Stimulated activated CD4-positive, alpha-beta T cell treated with anti-CD3 and anti-CD28 coated beads, Interleukin-12 subunit alpha, Interleukin-12 subunit beta, amount 100 ng/mL, for 48 hours (primary cell): ENCODE measurements around the gene GATA5.
"Not testable (repeated sequence)": the region's sequence is repeated elsewhere in the genome, so short reads cannot be mapped to it uniquely, and the experiment has no call there.

Source experiments
- DNase-seq, 3 donors: peaks; one replicate each; pipeline ENCODE4 v3.0.0-alpha.2; 2020; ENCODE audit warnings: low read depth in 2 of 3, low spot score in 1 of 3

GATA5 gene

GRCh38 chr20:62505337-62506045 lies 29.7 kb upstream of the GATA5 start:
- DNase-seq: no peak

DNA sequence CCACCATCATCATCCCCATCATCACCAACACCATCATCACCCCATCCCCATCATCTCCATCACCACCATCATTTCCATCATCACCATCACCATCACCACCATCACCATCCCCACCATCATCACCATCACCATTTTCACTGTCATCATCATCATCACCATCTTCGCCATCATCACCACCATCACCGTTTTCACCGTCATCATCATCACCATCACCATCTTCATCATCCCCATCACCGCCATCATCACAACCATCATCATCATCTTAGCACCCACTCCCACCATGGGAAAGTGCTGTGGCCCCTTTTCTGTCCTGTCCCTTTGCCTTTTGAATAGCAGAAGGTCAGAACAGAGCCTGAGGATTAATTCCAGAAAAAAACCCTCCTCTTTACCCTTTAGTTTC lies 28.5 kb upstream of the GATA5 start:
- DNase-seq: no peak

- no peak for DNase-seq
Measured at GRCh38 chr20:62503401-62504178, 27.8 kb upstream of the GATA5 start.

GRCh38 chr20:62502496-62503095 lies 26.8 kb upstream of the GATA5 start:
- no peak for DNase-seq

- DNase-seq: peak; percentile 61 to 78 (median 75)
Measured at GRCh38 chr20:62501801-62502495, 26.2 kb upstream of the GATA5 start.

- peak; percentile 56 to 87 (median 76) for DNase-seq
Measured at GRCh38 chr20:62500237-62500864, 24.6 kb upstream of the GATA5 start.

GRCh38 chr20:62499758-62500236 lies 24.0 kb upstream of the GATA5 start:
- DNase-seq: no peak

GRCh38 chr20:62498874-62499273 lies 23.1 kb upstream of the GATA5 start:
- no peak for DNase-seq

DNA sequence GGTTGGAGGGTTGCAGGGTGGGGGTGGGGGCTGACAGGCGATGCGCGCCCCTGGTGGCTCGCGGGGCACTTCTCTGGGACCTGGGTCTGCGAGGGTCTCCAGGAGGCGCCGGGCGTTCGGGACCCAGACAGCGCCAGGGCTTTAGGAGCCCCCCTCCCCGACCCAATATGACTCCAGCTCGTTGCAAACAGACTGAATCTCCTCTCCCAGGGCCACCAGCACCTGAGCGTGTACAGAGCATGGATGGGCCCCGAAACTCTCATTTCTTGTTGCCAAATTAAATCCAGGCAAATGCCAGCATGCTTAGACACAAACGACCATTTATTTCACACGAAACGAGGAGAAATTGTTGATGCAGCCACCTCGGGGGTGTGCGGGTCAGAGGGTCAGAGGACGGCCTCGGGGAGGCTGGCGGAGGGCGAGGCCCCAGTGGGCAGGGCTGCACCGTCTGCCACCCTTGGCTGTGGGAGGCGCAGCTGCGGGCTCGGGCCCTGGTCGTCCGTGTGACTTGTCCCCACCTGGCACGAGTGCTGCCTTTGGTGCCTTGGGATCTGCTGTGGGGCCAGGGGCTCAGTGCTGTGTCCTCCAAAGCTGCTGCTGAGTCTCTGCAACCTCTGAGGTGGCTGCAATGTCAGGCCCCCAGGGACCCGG lies 20.9 kb upstream of the GATA5 start:
- DNase-seq: no peak

GRCh38 chr20:62495749-62496567 lies 20.2 kb upstream of the GATA5 start:
- DNase-seq: no peak

GRCh38 chr20:62494980-62495748 lies 19.4 kb upstream of the GATA5 start:
- no peak for DNase-seq

DNA sequence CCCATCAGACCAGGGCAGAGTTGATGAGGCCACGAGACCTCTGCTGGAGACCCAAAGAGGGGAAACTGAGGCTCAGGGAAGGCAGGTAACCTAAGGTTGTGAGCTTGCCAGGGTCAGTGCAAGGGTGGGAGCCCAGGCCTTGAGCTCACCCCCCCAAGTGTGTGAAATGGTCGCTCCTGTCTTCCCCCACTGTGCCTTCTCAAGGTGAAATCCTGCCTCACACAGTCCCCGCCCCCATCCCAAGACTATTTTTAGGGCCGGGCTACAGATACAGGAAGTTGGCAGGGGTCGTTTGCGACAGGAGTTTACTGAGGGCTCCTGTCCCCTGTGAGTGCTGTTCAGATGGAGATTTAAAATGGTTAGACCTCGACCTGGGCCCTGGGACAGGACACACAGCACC lies 18.7 kb upstream of the GATA5 start:
- no peak for DNase-seq

DNA sequence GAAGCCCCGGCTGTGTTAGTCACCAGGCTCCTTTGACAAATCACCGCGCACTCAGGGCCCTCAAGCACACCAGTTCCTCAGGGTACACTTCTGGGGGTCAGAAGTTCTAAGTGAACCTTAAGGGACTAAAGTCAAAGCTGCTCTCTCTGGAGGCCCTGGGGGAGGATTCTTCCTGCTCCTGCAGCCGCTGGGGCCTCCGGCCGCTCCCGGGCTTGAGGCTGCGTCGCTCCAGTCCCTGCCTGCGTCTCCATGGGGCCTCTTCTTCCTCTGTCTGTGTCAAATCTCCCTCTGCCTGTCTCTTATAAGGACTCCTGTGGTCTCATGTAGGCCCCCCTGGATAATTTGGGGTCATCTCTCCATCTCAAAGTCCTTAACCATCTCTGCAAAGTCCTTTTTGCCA lies 18.1 kb upstream of the GATA5 start:
- no peak for DNase-seq

- DNase-seq: no peak
Measured at GRCh38 chr20:62493253-62493885, 17.6 kb upstream of the GATA5 start.

GRCh38 chr20:62492711-62493110 lies 16.9 kb upstream of the GATA5 start:
- no peak for DNase-seq

GRCh38 chr20:62490783-62491182 lies 15.0 kb upstream of the GATA5 start:
- not testable (repeated sequence) for DNase-seq

GRCh38 chr20:62489932-62490263 lies 14.1 kb upstream of the GATA5 start:
- no peak for DNase-seq

GRCh38 chr20:62489186-62489931 lies 13.6 kb upstream of the GATA5 start:
- DNase-seq: no peak
